ENCODE data around the gene NPHS1. TPM values are rescaled to one million over a fixed set of nuclear protein-coding genes. Genes with fewer than 3 reads are reported as not detected.

The NPHS1 gene
- total RNA-seq, 4 donors from 2014 or later, result not detected

GRCh38 chr19:35818445-35818844 is 33.9 kb downstream of the NPHS1 start:
- Histone ChIP-seq H3K27ac (no peak overlapping the region), H3K4me3 (no peak overlapping the region), H3K4me1 (no peaks in the 10 kb centered on the region), H3K36me3 (no peaks in the 10 kb centered on the region), H3K9me3 (no peaks in the 10 kb centered on the region), H3K27me3 (peaks cover 34% of the 10 kb centered on the region)
- 49% methylated on average over 3 of the region's 3 CpGs for WGBS
- no peak for DNase-seq (ENCODE audit: low spot score in 2 of 2)
- TF ChIP-seq CTCF (IDR thresholded peaks at IDR 0.05) (no peak), EP300 (IDR thresholded peaks at IDR 0.05) (no peak), POLR2A (IDR thresholded peaks at IDR 0.05) (no peak)

GRCh38 chr19:35816846-35817245 is 35.5 kb downstream of the NPHS1 start:
- Histone ChIP-seq H3K4me1 (no peaks in the 10 kb centered on the region), H3K27me3 (peaks cover 32% of the 10 kb centered on the region), H3K36me3 (no peaks in the 10 kb centered on the region), H3K27ac (no peak overlapping the region), H3K4me3 (no peak overlapping the region), H3K9me3 (no peaks in the 10 kb centered on the region)
- no peak for TF ChIP-seq POLR2A (IDR thresholded peaks at IDR 0.05)
- no peak for TF ChIP-seq CTCF (IDR thresholded peaks at IDR 0.05)
- no peak for TF ChIP-seq EP300 (IDR thresholded peaks at IDR 0.05)
- no peak for TF ChIP-seq POLR2AphosphoS5 (IDR thresholded peaks at IDR 0.05)
- no peak for DNase-seq (ENCODE audit: low spot score in 2 of 2)
- 81% methylated on average over 9 of the region's 9 CpGs for WGBS

GRCh38 chr19:35816262-35816661 is 36.0 kb downstream of the NPHS1 start:
- no peak for DNase-seq (ENCODE audit: low spot score in 2 of 2)
- no peak for TF ChIP-seq CTCF (IDR thresholded peaks at IDR 0.05)
- TF ChIP-seq POLR2AphosphoS5 (IDR thresholded peaks at IDR 0.05), result no peak
- no peak for TF ChIP-seq POLR2A (IDR thresholded peaks at IDR 0.05)
- TF ChIP-seq EP300 (IDR thresholded peaks at IDR 0.05), result no peak
- WGBS, result 15% methylated on average over 3 of the region's 6 CpGs
- H3K36me3 ChIP-seq, result no peaks in the 10 kb centered on the region
- peaks cover 31% of the 10 kb centered on the region for H3K27me3 ChIP-seq
- no peaks in the 10 kb centered on the region for H3K4me1 ChIP-seq
- no peaks in the 10 kb centered on the region for H3K9me3 ChIP-seq
- H3K4me3 ChIP-seq, result no peak overlapping the region
- H3K27ac ChIP-seq, result no peak overlapping the region

- no peaks in the 10 kb centered on the region for H3K9me3 ChIP-seq
- no peak overlapping the region for H3K27ac ChIP-seq
- no peak overlapping the region for H3K4me3 ChIP-seq
- H3K27me3 ChIP-seq, result peaks cover 31% of the 10 kb centered on the region
- DNase-seq (ENCODE audit: low spot score in 2 of 2), result no peak
- TF ChIP-seq POLR2AphosphoS5 (IDR thresholded peaks at IDR 0.05), result no peak
- TF ChIP-seq POLR2A (IDR thresholded peaks at IDR 0.05), result no peak
- no peak for TF ChIP-seq CTCF (IDR thresholded peaks at IDR 0.05)
- no peak for TF ChIP-seq EP300 (IDR thresholded peaks at IDR 0.05)
- 90% methylated on average over 11 of the region's 11 CpGs for WGBS
- H3K36me3 ChIP-seq, result no peaks in the 10 kb centered on the region
- H3K4me1 ChIP-seq, result no peaks in the 10 kb centered on the region
Observed at GRCh38 chr19:35813043-35813890, 39.0 kb downstream of the NPHS1 start.

GRCh38 chr19:35812220-35813042 is 39.9 kb downstream of the NPHS1 start, which contains the start of gene PRODH2:
Gene PRODH2, minus strand, starts transcription at chr19:35812845. Its CDS starts 40 bp downstream, at chr19:35812805.
- 71% methylated on average over 7 of the region's 26 CpGs for WGBS
- Histone ChIP-seq H3K36me3 (no peaks in the 10 kb centered on the region), H3K27ac (no peak within 1 kb of the TSS), H3K9me3 (no peaks in the 10 kb centered on the region), H3K27me3 (peaks cover 31% of the 10 kb centered on the region), H3K4me3 (no peak within 1 kb of the TSS), H3K4me1 (no peaks in the 10 kb centered on the region)
- no peak for DNase-seq (ENCODE audit: low spot score in 2 of 2)
- TF ChIP-seq POLR2AphosphoS5 (IDR thresholded peaks at IDR 0.05) (no peak), POLR2A (IDR thresholded peaks at IDR 0.05) (no peak)
